Neural crest cell (in vitro differentiated cells): ENCODE measurements around the gene ADAMTS19. TPM values are rescaled to one million over a fixed set of nuclear protein-coding genes. Genes with fewer than 3 reads are reported as not detected.

ENCODE experiments used
- DNase-seq: peaks from one replicate; pipeline ENCODE4 v3.0.0; 2021; ENCODE audit warnings: low read depth, mixed read lengths, low spot score
- H3K27ac Mint-ChIP-seq: one replicate; pipeline ENCODE4 v1.8.0; 2021; ENCODE audit warnings: mild to moderate bottlenecking, mixed read lengths; ENCODE audit not compliant: unreplicated experiment
- H3K27me3 Mint-ChIP-seq: 2 replicates; pipeline ENCODE4 v1.8.0; 2021; ENCODE audit warnings: low read depth, mild to moderate bottlenecking, mixed read lengths
- H3K36me3 Mint-ChIP-seq: 2 replicates; pipeline ENCODE4 v1.8.0; 2021; ENCODE audit warnings: low read depth, mild to moderate bottlenecking, mixed read lengths
- H3K4me1 Mint-ChIP-seq: 2 replicates; pipeline ENCODE4 v1.8.0; 2021; ENCODE audit warnings: mixed read lengths
- H3K4me3 Mint-ChIP-seq: one replicate; pipeline ENCODE4 v1.8.0; 2021; ENCODE audit warnings: mild to moderate bottlenecking, mixed read lengths
- H3K9me3 Mint-ChIP-seq: 2 replicates; pipeline ENCODE4 v1.8.0; 2021; ENCODE audit warnings: mixed read lengths
- total RNA-seq: library from RNA; stranded (reverse); gene quantifications from 2 replicates; pipeline ENCODE4 v1.2.1, GENCODE V29; 2021
- TF ChIP-seq, protein P1 (sequence below): fragments of 200-600 bp; sonication (generic); conservative IDR thresholded peaks from 2 replicates; pipeline ENCODE4 v1.5.0; 2021; ENCODE audit warnings: antibody characterized with exemption, mild to moderate bottlenecking

Gene ADAMTS19
- total RNA-seq, 1 donor from 2014 or later, result 3.1 TPM

DNA sequence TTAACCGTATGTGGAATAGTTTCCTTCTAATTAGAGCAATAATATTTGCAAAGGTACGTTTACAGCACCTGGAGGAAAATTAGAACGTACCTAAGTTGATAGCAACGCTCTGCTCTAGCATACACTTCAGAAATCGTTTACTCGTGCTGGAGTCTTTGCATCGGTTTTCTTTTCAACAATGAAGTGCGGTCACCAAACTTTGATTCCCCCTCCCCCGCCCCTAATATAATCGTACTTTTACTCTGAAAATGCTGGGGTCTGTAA is 506 bp downstream of the ADAMTS19 start:
- H3K4me3 Mint-ChIP-seq, result peak overlapping the region; percentile 95

DNA sequence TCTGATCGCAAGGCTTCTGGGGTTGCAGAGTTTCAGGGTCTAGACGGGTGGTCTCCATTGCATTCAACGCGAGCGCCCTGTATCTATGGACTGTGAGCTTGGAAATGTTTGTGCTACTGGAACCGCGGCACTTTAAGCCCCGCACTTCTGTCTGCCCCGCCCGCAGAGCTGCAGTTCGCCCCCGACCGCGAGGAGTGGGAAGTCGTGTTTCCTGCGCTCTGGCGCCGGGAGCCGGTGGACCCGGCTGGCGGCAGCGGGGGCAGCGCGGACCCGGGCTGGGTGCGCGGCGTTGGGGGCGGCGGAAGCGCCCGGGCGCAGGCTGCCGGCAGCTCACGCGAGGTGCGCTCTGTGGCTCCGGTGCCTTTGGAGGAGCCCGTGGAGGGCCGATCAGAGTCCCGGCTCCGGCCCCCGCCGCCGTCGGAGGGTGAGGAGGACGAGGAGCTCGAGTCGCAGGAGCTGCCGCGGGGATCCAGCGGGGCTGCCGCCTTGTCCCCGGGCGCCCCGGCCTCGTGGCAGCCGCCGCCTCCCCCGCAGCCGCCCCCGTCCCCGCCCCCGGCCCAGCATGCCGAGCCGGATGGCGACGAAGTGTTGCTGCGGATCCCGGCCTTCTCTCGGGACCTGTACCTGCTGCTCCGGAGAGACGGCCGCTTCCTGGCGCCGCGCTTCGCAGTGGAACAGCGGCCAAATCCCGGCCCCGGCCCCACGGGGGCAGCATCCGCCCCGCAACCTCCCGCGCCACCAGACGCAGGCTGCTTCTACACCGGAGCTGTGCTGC is 1.0 kb downstream of the ADAMTS19 start:
- Mint-ChIP-seq H3K4me1 (peaks cover 26% of the 10 kb centered on the region), H3K36me3 (no peaks in the 10 kb centered on the region), H3K4me3 (peak overlapping the region; percentile 95), H3K27me3 (peaks cover 61% of the 10 kb centered on the region), H3K27ac (no peak overlapping the region), H3K9me3 (no peaks in the 10 kb centered on the region)
- DNase-seq, result peak; percentile 39
- TF ChIP-seq, protein P1, sequence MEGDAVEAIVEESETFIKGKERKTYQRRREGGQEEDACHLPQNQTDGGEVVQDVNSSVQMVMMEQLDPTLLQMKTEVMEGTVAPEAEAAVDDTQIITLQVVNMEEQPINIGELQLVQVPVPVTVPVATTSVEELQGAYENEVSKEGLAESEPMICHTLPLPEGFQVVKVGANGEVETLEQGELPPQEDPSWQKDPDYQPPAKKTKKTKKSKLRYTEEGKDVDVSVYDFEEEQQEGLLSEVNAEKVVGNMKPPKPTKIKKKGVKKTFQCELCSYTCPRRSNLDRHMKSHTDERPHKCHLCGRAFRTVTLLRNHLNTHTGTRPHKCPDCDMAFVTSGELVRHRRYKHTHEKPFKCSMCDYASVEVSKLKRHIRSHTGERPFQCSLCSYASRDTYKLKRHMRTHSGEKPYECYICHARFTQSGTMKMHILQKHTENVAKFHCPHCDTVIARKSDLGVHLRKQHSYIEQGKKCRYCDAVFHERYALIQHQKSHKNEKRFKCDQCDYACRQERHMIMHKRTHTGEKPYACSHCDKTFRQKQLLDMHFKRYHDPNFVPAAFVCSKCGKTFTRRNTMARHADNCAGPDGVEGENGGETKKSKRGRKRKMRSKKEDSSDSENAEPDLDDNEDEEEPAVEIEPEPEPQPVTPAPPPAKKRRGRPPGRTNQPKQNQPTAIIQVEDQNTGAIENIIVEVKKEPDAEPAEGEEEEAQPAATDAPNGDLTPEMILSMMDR, result peak; percentile 64

More for the DNA sequence above, 506 bp downstream of the ADAMTS19 start:
- Mint-ChIP-seq H3K36me3 (no peaks in the 10 kb centered on the region), H3K4me1 (peaks cover 26% of the 10 kb centered on the region), H3K9me3 (no peaks in the 10 kb centered on the region), H3K27ac (no peak overlapping the region), H3K27me3 (peaks cover 61% of the 10 kb centered on the region)
- DNase-seq, result no peak
- TF ChIP-seq, protein P1, result no peak

DNA sequence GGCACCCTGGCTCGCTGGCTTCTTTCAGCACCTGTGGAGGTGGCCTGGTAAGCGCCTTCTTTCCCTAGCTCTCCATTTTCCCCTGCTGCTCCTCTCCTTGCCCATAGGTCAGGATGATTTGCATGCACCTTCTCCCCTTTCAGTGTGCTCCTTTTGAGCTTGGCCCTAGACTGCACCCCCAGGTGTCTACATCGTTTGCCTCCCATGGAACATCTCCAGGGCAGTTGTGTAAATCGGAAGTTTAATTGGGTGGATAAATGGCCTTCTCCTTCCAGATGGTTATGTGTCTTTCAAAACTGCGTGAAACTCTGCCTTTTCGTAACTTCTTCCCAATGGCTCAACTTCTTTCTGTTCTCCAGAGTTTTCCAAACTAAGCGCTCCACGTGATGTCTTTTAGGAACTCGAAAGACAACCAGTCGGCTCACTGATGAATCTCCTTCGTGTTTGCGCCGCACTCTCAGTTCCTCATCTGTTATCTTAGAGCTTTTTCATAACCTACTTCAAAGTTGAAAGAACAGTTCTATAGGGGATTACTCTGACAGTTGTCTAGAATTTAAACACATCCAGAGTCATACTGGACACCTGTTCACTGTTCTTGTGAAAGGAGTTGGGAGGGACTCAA is 1.7 kb downstream of the ADAMTS19 start:
- H3K27ac Mint-ChIP-seq, result no peak overlapping the region
- peaks cover 59% of the 10 kb centered on the region for H3K27me3 Mint-ChIP-seq
- H3K36me3 Mint-ChIP-seq, result no peaks in the 10 kb centered on the region
- H3K4me1 Mint-ChIP-seq, result peaks cover 26% of the 10 kb centered on the region
- peak overlapping the region; percentile 90 for H3K4me3 Mint-ChIP-seq
- no peaks in the 10 kb centered on the region for H3K9me3 Mint-ChIP-seq
- TF ChIP-seq, protein P1, result peak; percentile 9
- DNase-seq, result no peak

DNA sequence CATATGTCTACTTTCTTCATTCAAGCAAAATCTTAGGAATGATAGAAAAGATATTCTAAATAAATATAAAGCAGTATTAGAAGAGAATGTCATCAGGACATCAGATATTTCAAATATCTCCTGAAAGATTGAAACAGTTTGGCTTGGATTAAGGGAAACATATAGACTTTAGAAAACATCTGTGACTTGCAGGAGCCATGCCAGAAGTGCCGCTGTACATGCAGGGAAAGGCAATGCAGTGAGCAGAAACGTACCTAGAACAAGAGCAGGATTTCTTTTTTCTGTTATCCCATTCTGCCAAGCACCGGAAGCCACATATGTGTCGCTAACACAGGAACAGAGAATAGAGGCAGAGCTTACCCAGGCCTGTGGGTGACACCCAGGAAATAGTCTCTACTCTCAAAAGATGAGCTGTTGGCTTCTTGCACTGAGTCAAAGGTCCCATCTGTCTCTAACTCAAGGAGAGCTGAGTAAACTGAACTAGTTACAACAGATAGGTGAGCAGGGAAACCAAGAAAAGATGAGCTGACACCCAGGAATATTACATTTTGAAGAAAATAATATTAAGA is 5.8 kb downstream of the ADAMTS19 start:
- no peaks in the 10 kb centered on the region for H3K36me3 Mint-ChIP-seq
- DNase-seq, result no peak
- H3K4me3 Mint-ChIP-seq, result no peak overlapping the region
- H3K27me3 Mint-ChIP-seq, result peaks cover 31% of the 10 kb centered on the region
- no peaks in the 10 kb centered on the region for H3K9me3 Mint-ChIP-seq
- H3K4me1 Mint-ChIP-seq, result peaks cover 7% of the 10 kb centered on the region
- TF ChIP-seq, protein P1, result no peak
- no peak overlapping the region for H3K27ac Mint-ChIP-seq

DNA sequence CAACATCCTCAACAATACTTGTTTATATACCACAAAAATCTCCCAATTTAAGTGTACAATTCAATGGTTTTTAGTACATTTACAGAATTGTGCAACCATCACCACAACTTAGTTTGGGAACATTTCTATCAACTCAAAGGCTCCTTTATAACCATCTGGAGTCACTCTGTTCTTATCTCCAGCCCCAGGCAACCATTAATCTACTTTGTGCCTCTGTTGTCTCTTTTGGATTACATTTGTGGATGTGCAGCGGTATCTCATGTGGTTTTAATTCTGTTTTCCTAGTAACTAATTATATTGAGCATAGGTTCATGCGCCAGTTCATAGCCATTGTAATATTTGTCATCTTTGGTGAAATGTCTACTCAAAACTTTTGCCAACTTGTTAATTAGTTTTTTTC is 14.4 kb downstream of the ADAMTS19 start:
- no peak for DNase-seq
- H3K9me3 Mint-ChIP-seq, result no peaks in the 10 kb centered on the region
- H3K4me3 Mint-ChIP-seq, result no peak overlapping the region
- H3K4me1 Mint-ChIP-seq, result no peaks in the 10 kb centered on the region
- TF ChIP-seq, protein P1, result no peak
- no peaks in the 10 kb centered on the region for H3K36me3 Mint-ChIP-seq
- no peaks in the 10 kb centered on the region for H3K27me3 Mint-ChIP-seq
- H3K27ac Mint-ChIP-seq, result no peak overlapping the region
